HCT116 (cell line): ENCODE data around the gene DDA1.

Experiments
- CTCF ChIP-seq, 3 experiments: fragments of 200-600 bp in 1 of 3; sonication (generic) in 1 of 3; IDR thresholded peaks in 2 of 3; conservative IDR thresholded peaks in 1 of 3; 2 replicates each; pipeline ENCODE4 v1.5.1; 2012 to 2017; ENCODE audit warnings: low read depth in 2 of 3, low read length in 2 of 3, antibody characterized with exemption in 1 of 3, borderline replicate concordance in 1 of 3, control low read depth in 1 of 3, mild to moderate bottlenecking in 1 of 3, mixed read lengths in 1 of 3, mixed run types in 1 of 3, moderate library complexity in 1 of 3; ENCODE audit not compliant: insufficient read depth in 1 of 3
- EGR1 ChIP-seq: IDR thresholded peaks from 2 replicates; pipeline ENCODE4 v1.6.1; 2012; ENCODE audit warnings: low read depth
- EZH2 ChIP-seq: fragments of 200-600 bp; sonication (generic); IDR thresholded peaks from 2 replicates; pipeline ENCODE4 v1.6.1; 2017; ENCODE audit warnings: antibody characterized with exemption, mixed run types
- FOSL1 ChIP-seq: IDR thresholded peaks from 2 replicates; pipeline ENCODE4 v1.6.1; 2012; ENCODE audit warnings: low read depth
- POLR2AphosphoS5 ChIP-seq: IDR thresholded peaks from 2 replicates; pipeline ENCODE4 v1.6.1; 2011; ENCODE audit warnings: mild to moderate bottlenecking, low read depth, low read length, moderate library complexity
- RAD21 ChIP-seq: IDR thresholded peaks from 2 replicates; pipeline ENCODE4 v1.6.1; 2012; ENCODE audit warnings: low read depth, mild to moderate bottlenecking
- SIN3A ChIP-seq: IDR thresholded peaks from 2 replicates; pipeline ENCODE4 v1.6.1; 2012; ENCODE audit warnings: low read depth
- ZFX ChIP-seq: fragments of 450-650 bp; IDR thresholded peaks from 2 replicates; pipeline ENCODE4 v1.6.1; 2017

- no peak for TF ChIP-seq POLR2AphosphoS5
- no peak for TF ChIP-seq CTCF (IDR thresholded peaks at IDR 0.05 in 2 of 3, conservative IDR thresholded peaks at IDR 0.05 in 1 of 3; ENCODE audit: borderline replicate concordance in 1 of 3, insufficient read depth in 1 of 3, low read depth in 2 of 3, low read length in 2 of 3)
- TF ChIP-seq ZFX: no peak
- TF ChIP-seq EZH2: no peak
- TF ChIP-seq SIN3A: no peak
- TF ChIP-seq FOSL1: no peak
- TF ChIP-seq RAD21: no peak
- TF ChIP-seq EGR1: no peak
Observed at GRCh38 chr19:17325881-17326594, 16.7 kb downstream of the DDA1 start.
